Muscle layer of colon (tissue), 2 donors: ENCODE data around the gene MMP20.

Experiments
- H3K27ac ChIP-seq: one replicate; pipeline ENCODE4 v1.7.0; 2013; ENCODE audit warnings: low read depth, mild to moderate bottlenecking, low read length, moderate library complexity
- H3K27me3 ChIP-seq, 2 donors: one replicate each; pipeline ENCODE4 v1.7.0; 2013; ENCODE audit warnings: low read length in 2 of 2, mild to moderate bottlenecking in 2 of 2; ENCODE audit not compliant: insufficient read depth in 2 of 2, control insufficient read depth in 1 of 2
- H3K36me3 ChIP-seq: one replicate; pipeline ENCODE4 v1.7.0; 2013; ENCODE audit warnings: mild to moderate bottlenecking, low read length; ENCODE audit not compliant: insufficient read depth
- H3K4me1 ChIP-seq: one replicate; pipeline ENCODE4 v1.7.0; 2013; ENCODE audit warnings: mild to moderate bottlenecking, low read length; ENCODE audit not compliant: insufficient read depth
- H3K4me3 ChIP-seq, 2 donors: one replicate each; pipeline ENCODE4 v1.7.0; 2013; ENCODE audit warnings: low read length in 2 of 2, low read depth in 1 of 2, mild to moderate bottlenecking in 1 of 2, moderate library complexity in 1 of 2
- H3K9ac ChIP-seq: one replicate; pipeline ENCODE4 v1.7.0; 2013; ENCODE audit warnings: low read length
- H3K9me3 ChIP-seq: one replicate; pipeline ENCODE4 v1.7.0; 2013; ENCODE audit warnings: mild to moderate bottlenecking, low read length
- donor health status: abdominal sarcoma.
- donor health status: Adenocarcinoma of cecum.

The MMP20 gene

GRCh38 chr11:102590276-102591049 lies 34.7 kb downstream of the MMP20 start:
- Histone ChIP-seq H3K4me3 (no peak overlapping the region), H3K27ac (no peak overlapping the region), H3K27me3 (no peaks in the 10 kb centered on the region), H3K9ac (no peak overlapping the region), H3K4me1 (no peaks in the 10 kb centered on the region), H3K36me3 (no peaks in the 10 kb centered on the region), H3K9me3 (no peaks in the 10 kb centered on the region)

GRCh38 chr11:102589047-102589459 lies 36.1 kb downstream of the MMP20 start:
- Histone ChIP-seq H3K27ac (no peak overlapping the region), H3K9me3 (no peaks in the 10 kb centered on the region), H3K27me3 (no peaks in the 10 kb centered on the region), H3K9ac (no peak overlapping the region), H3K4me3 (no peak overlapping the region), H3K36me3 (no peaks in the 10 kb centered on the region), H3K4me1 (no peaks in the 10 kb centered on the region)

- H3K4me3 ChIP-seq, result no peak overlapping the region
- H3K4me1 ChIP-seq, result no peaks in the 10 kb centered on the region
- H3K9ac ChIP-seq, result no peak overlapping the region
- no peaks in the 10 kb centered on the region for H3K9me3 ChIP-seq
- H3K27ac ChIP-seq, result no peak overlapping the region
- H3K27me3 ChIP-seq, result no peaks in the 10 kb centered on the region
- H3K36me3 ChIP-seq, result no peaks in the 10 kb centered on the region
These were observed 37.4 kb downstream of the MMP20 start for GRCh38 chr11:102587722-102588121.

- no peaks in the 10 kb centered on the region for H3K27me3 ChIP-seq
- no peaks in the 10 kb centered on the region for H3K4me1 ChIP-seq
- H3K36me3 ChIP-seq, result no peaks in the 10 kb centered on the region
- no peak overlapping the region for H3K4me3 ChIP-seq
- no peak overlapping the region for H3K27ac ChIP-seq
- no peaks in the 10 kb centered on the region for H3K9me3 ChIP-seq
- no peak overlapping the region for H3K9ac ChIP-seq
These were observed 41.8 kb downstream of the MMP20 start for GRCh38 chr11:102583141-102583873.

- H3K9ac ChIP-seq, result no peak overlapping the region
- no peaks in the 10 kb centered on the region for H3K4me1 ChIP-seq
- H3K9me3 ChIP-seq, result no peaks in the 10 kb centered on the region
- H3K4me3 ChIP-seq, result no peak overlapping the region
- no peaks in the 10 kb centered on the region for H3K27me3 ChIP-seq
- no peaks in the 10 kb centered on the region for H3K36me3 ChIP-seq
- no peak overlapping the region for H3K27ac ChIP-seq
These were observed 43.0 kb downstream of the MMP20 start for GRCh38 chr11:102582140-102582539.

- no peak overlapping the region for H3K4me3 ChIP-seq
- H3K4me1 ChIP-seq, result no peaks in the 10 kb centered on the region
- H3K9ac ChIP-seq, result no peak overlapping the region
These were observed 44.1 kb downstream of the MMP20 start for GRCh38 chr11:102581066-102581465.

GRCh38 chr11:102580185-102580951 lies 44.8 kb downstream of the MMP20 start:
- Histone ChIP-seq H3K9me3 (no peaks in the 10 kb centered on the region), H3K27me3 (no peaks in the 10 kb centered on the region), H3K9ac (no peak overlapping the region), H3K27ac (no peak overlapping the region), H3K4me1 (no peaks in the 10 kb centered on the region), H3K4me3 (no peak overlapping the region), H3K36me3 (no peaks in the 10 kb centered on the region)

More at GRCh38 chr11:102581066-102581465, 44.1 kb downstream of the MMP20 start:
- H3K9me3 ChIP-seq, result no peaks in the 10 kb centered on the region
- no peaks in the 10 kb centered on the region for H3K27me3 ChIP-seq
- H3K36me3 ChIP-seq, result no peaks in the 10 kb centered on the region
- H3K27ac ChIP-seq, result no peak overlapping the region

- Histone ChIP-seq H3K9ac (no peak overlapping the region), H3K9me3 (no peaks in the 10 kb centered on the region), H3K4me1 (no peaks in the 10 kb centered on the region), H3K36me3 (no peaks in the 10 kb centered on the region), H3K27ac (no peak overlapping the region), H3K27me3 (no peaks in the 10 kb centered on the region), H3K4me3 (no peak overlapping the region)
These were observed 47.4 kb downstream of the MMP20 start for GRCh38 chr11:102577723-102578122.

GRCh38 chr11:102577182-102577581 lies 48.0 kb downstream of the MMP20 start:
- H3K9me3 ChIP-seq, result no peaks in the 10 kb centered on the region
- no peaks in the 10 kb centered on the region for H3K36me3 ChIP-seq
- no peak overlapping the region for H3K27ac ChIP-seq
- no peak overlapping the region for H3K4me3 ChIP-seq
- no peaks in the 10 kb centered on the region for H3K27me3 ChIP-seq
- H3K9ac ChIP-seq, result no peak overlapping the region
- no peaks in the 10 kb centered on the region for H3K4me1 ChIP-seq

GRCh38 chr11:102576350-102576749 lies 48.8 kb downstream of the MMP20 start:
- Histone ChIP-seq H3K27me3 (no peaks in the 10 kb centered on the region), H3K4me1 (no peaks in the 10 kb centered on the region), H3K27ac (no peak overlapping the region), H3K4me3 (no peak overlapping the region), H3K9ac (no peak overlapping the region), H3K9me3 (no peaks in the 10 kb centered on the region), H3K36me3 (no peaks in the 10 kb centered on the region)

GRCh38 chr11:102575012-102575411 lies 50.1 kb downstream of the MMP20 start:
- Histone ChIP-seq H3K27me3 (no peaks in the 10 kb centered on the region), H3K27ac (no peak overlapping the region), H3K4me3 (no peak overlapping the region)

More at GRCh38 chr11:102575012-102575411, 50.1 kb downstream of the MMP20 start:
- Histone ChIP-seq H3K9ac (no peak overlapping the region), H3K9me3 (no peaks in the 10 kb centered on the region), H3K4me1 (no peaks in the 10 kb centered on the region), H3K36me3 (no peaks in the 10 kb centered on the region)
